Melanocyte of skin (primary cell): Measurements from ENCODE around the gene MYH7. TPM values are rescaled to one million over a fixed set of nuclear protein-coding genes. Genes with fewer than 3 reads are reported as not detected.

Experiments
- small RNA-seq, 2 donors: library from RNA; depleted of rRNA; stranded (forward); fragments of <200 nt; gene quantifications; one replicate each; pipeline ENCODE3, GENCODE V24; 2012
- total RNA-seq, 2 donors: library from RNA; depleted of rRNA; stranded (reverse); fragments of >200 nt; gene quantifications; 2 replicates each; pipeline ENCODE4 v1.2.3, GENCODE V29; 2012

The MYH7 gene
- total RNA-seq: not detected

GRCh38 chr14:23435543-23436326 lies at the start of gene MYH7:
Gene MYH7, minus strand, starts transcription at chr14:23435660. Its CDS starts 1,928 bp downstream, at chr14:23433732.

DNA sequence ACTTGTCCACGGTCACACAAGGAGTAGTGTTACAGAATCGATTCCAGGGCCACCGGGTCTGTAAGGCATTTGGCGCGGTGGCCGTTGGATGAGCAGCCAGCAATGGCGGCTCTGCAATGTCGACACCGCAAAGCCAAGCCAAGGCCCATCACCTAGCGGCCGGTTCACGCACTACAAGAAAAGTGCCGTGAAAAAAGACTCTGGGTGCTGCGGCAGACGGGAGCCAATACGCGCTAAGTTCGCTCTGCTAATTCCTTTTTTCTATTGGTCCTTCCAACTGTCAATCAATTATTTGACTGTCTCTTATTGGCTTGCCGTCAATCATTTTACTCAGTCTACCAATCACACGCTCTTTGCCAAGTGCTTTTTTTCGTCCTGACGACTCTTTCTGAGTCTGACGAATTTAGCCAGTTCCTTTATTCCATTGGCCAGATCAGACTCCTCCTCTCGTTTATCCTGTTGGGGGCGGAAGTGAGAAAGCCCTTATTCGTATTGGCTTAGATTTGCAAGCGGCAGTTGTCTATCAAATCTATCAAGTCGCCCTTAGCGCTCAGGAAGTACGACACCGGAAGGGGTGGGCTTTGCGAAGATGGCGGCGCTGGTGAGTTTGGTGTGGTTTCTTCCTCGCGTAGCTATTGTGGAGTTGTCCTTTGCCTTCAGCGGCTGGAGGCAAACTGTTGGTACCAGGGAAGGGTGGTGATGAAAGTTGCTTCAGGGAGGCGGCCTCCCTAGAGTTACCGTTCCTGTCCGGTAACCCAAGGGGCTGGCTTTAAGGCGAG lies 33.9 kb upstream of the MYH7 start, which contains the start of gene NGDN:
Gene NGDN (plus strand): TSS at position 577 of the 779 bp plus-strand sequence. CDS start 13 bp downstream, at position 590.

GRCh38 chr14:23407516-23408306 lies 27.7 kb downstream of the MYH7 start, which contains the start of gene MYH6:
Gene MYH6, minus strand, starts transcription at chr14:23408273. Its CDS starts 1,050 bp downstream, at chr14:23407223.

GRCh38 chr14:23376482-23377197 lies 58.8 kb downstream of the MYH7 start, which contains the start of gene CMTM5:
Gene CMTM5, plus strand, starts transcription at chr14:23377046. Its CDS starts 206 bp downstream, at chr14:23377252.

GRCh38 chr14:23372509-23372908 lies 63.0 kb downstream of the MYH7 start, which contains the start of gene IL25:
Gene IL25, plus strand, starts transcription at chr14:23372809.

DNA sequence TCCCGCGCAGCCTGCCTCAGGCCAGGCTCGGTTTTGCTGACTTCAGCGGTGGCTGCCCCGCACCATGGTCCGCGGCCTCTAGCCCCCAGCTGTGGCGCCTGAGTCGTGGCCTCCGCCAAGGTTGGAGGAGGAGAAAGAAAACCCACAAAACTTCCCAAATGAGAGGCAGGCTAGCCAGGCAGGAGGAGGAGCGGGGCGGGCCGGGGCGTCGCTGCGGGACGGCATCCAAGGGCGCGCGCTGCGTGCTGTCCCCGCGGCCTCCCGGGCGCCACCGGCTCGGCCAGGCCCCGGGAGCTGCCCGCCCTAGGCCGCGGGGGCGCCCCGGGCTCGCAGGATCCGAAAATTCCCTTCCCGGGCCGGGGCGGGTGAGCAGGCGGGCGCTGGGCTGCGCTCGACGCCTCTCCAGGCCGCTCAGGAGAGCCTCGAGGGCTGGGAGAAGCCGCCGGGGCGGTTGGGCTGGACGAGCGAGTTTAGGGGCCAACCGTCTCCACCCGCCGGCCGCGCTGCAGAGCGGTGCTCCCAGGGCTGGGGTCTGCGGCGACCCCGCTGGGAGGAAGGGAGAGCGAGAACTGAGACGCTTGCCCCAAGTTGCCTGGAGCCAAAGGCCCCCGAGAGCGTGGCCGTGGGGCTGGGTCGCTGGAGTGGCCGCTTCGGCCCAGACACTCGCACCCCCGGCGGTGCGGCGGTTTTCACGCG lies 70.3 kb downstream of the MYH7 start, which contains the start of gene EFS:
Gene EFS (minus strand): TSS at position 137 of the 696 bp plus-strand sequence. CDS start 147 bp downstream, outside the sequence.

Small RNAs within 50 kb of the gene (small RNA-seq; reads per million reads assigned to genes)
- gene MIR208A (0 reads per million in 2 donors), gene MIR208B (0 to 0.06 reads per million in 2 donors)

Other genes starting within 250 kb of the MYH7 start
- under 1 TPM in 1 of 2 donors, not detected in 1; 0.34 TPM for gene RNF212B, start 197.7 kb downstream of the MYH7 start, total RNA-seq
- gene HOMEZ, start 149.5 kb downstream of the MYH7 start, total RNA-seq: 10 to 100 TPM; 10.3 to 12.7 TPM
- 1 to 10 TPM; 2.7 to 3.8 TPM for gene PPP1R3E, start 132.8 kb downstream of the MYH7 start, total RNA-seq
- 10 to 100 TPM; 13.1 to 22.0 TPM for gene BCL2L2, start 128.8 kb downstream of the MYH7 start, total RNA-seq
- 10 to 100 TPM; 33.0 to 54.3 TPM for gene PABPN1, start 114.2 kb downstream of the MYH7 start, total RNA-seq
- gene SLC22A17, start 82.8 kb downstream of the MYH7 start, total RNA-seq: 1 to 10 TPM; 2.4 to 3.3 TPM
- 1 to 10 TPM; 1.3 to 2.1 TPM for gene EFS, start 70.5 kb downstream of the MYH7 start, total RNA-seq
- gene IL25, start 62.9 kb downstream of the MYH7 start, total RNA-seq: not detected
- gene CMTM5, start 58.6 kb downstream of the MYH7 start, total RNA-seq: under 1 TPM; 0.67 to 0.69 TPM
- gene MYH6, start 27.4 kb downstream of the MYH7 start, total RNA-seq: not detected
- gene NGDN, start 34.0 kb upstream of the MYH7 start, total RNA-seq: 10 to 100 TPM; 31.7 to 54.6 TPM
- under 1 TPM; under 0.01 TPM for gene ZFHX2, start 116.1 kb upstream of the MYH7 start, total RNA-seq
- 10 to 100 TPM; 20.3 to 31.7 TPM for gene THTPA, start 120.6 kb upstream of the MYH7 start, total RNA-seq
- 10 to 100 TPM; 23.1 to 27.0 TPM for gene AP1G2, start 132.1 kb upstream of the MYH7 start, total RNA-seq
- under 1 TPM in 1 of 2 donors, not detected in 1; 0.33 TPM for gene JPH4, start 143.1 kb upstream of the MYH7 start, total RNA-seq
- under 1 TPM; 0.33 to 0.34 TPM for gene DHRS2, start 200.7 kb upstream of the MYH7 start, total RNA-seq